Uterus (tissue), 4 donors: ENCODE measurements around the gene COL23A1. TPM values are rescaled to one million over a fixed set of nuclear protein-coding genes. Genes with fewer than 3 reads are reported as not detected.

Experiments
- DNase-seq, 2 donors: peaks; one replicate each; pipeline ENCODE4 v3.0.0-alpha.2; 2019 to 2020
- H3K27ac ChIP-seq, 2 donors: fragments of 200-600 bp; sonication (generic); 1 replicate in 1 of 2; 2 replicates in 1 of 2; pipeline ENCODE4 v1.5.1; 2016 to 2018
- H3K27me3 ChIP-seq, 2 donors: fragments of 200-600 bp; sonication (generic); one replicate each; pipeline ENCODE4 v1.5.1; 2018 to 2019; ENCODE audit warnings: control low read depth in 1 of 2
- H3K36me3 ChIP-seq, 2 donors: fragments of 200-600 bp; sonication (generic); one replicate each; pipeline ENCODE4 v1.5.1; 2019; ENCODE audit warnings: control low read depth in 1 of 2
- H3K4me1 ChIP-seq, 2 donors: fragments of 200-600 bp; sonication (generic); one replicate each; pipeline ENCODE4 v1.5.1; 2018 to 2019; ENCODE audit warnings: control low read depth in 1 of 2
- H3K4me3 ChIP-seq, 2 donors: fragments of 200-600 bp; sonication (generic); 1 replicate in 1 of 2; 2 replicates in 1 of 2; pipeline ENCODE4 v1.5.1; 2018 to 2019; ENCODE audit warnings: mild to moderate bottlenecking in 1 of 2
- H3K9me3 ChIP-seq, 2 donors: fragments of 200-600 bp; sonication (generic); one replicate each; pipeline ENCODE4 v1.5.1; 2019; ENCODE audit warnings: control low read depth in 1 of 2
- POLR2A ChIP-seq, 2 donors: fragments of 450-650 bp; IDR thresholded peaks; one replicate each; pipeline ENCODE4 v1.6.1; 2016; ENCODE audit warnings: antibody characterized with exemption in 2 of 2, mild to moderate bottlenecking in 1 of 2, moderate library complexity in 1 of 2
- intact Hi-C: fragments of 100-400 bp; cut with DNase I; formaldehyde crosslinking; loops from one replicate; pipeline ENCODE4 v1.15.1; 2023; ENCODE audit warnings: low total_unique reads
- total RNA-seq, 4 donors: library from RNA; depleted of rRNA in 3 of 4; stranded (reverse); fragments of >200 nt in 3 of 4; gene quantifications; one replicate each; pipeline versions ENCODE4 v1.1.0 to v1.2.4, GENCODE V29; 2014 to 2023
- TF ChIP-seq, protein P1 (sequence below), 4 experiments: fragments of 200-600 bp in 2 of 4; fragments of 450-650 bp in 2 of 4; sonication (generic) in 2 of 4; IDR thresholded peaks; one replicate each; pipeline ENCODE4 v1.5.1; 2016 to 2019; ENCODE audit warnings: antibody characterized with exemption in 4 of 4, mild to moderate bottlenecking in 2 of 4, moderate library complexity in 1 of 4
- donor health status: DM: yes; HTN: yes; CAD: no.

The COL23A1 gene
- total RNA-seq, 4 donors from 2014 or later, result 0.85 to 7.6 (median 2.0) TPM; not detected in 1

DNA sequence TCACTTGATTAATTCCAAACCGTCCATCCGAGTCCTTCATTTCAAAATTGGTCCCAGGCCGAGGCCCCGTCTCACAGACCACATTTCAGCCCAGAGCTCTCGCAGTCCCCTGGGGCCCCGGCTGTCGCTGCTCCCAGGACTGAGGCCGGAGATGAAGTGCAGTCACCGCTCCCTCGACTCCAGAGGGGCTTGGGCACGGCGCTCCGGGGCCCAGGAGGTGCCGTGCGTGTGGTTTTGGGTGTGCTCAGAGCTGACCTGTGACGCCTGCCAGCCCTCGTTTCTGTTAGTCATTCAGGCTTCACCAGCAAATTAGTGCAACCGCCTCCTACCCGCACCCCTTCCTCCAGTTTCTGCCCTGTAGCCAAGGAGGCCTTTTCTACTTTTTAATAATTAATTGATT lies 308.9 kb downstream of the COL23A1 start:
- Histone ChIP-seq H3K27me3 (no peaks in the 10 kb centered on the region), H3K27ac (no peak overlapping the region), H3K4me1 (no peaks in the 10 kb centered on the region), H3K36me3 (no peaks in the 10 kb centered on the region), H3K4me3 (no peak overlapping the region), H3K9me3 (no peaks in the 10 kb centered on the region)
- no peak for DNase-seq
- TF ChIP-seq, protein P1, sequence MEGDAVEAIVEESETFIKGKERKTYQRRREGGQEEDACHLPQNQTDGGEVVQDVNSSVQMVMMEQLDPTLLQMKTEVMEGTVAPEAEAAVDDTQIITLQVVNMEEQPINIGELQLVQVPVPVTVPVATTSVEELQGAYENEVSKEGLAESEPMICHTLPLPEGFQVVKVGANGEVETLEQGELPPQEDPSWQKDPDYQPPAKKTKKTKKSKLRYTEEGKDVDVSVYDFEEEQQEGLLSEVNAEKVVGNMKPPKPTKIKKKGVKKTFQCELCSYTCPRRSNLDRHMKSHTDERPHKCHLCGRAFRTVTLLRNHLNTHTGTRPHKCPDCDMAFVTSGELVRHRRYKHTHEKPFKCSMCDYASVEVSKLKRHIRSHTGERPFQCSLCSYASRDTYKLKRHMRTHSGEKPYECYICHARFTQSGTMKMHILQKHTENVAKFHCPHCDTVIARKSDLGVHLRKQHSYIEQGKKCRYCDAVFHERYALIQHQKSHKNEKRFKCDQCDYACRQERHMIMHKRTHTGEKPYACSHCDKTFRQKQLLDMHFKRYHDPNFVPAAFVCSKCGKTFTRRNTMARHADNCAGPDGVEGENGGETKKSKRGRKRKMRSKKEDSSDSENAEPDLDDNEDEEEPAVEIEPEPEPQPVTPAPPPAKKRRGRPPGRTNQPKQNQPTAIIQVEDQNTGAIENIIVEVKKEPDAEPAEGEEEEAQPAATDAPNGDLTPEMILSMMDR (IDR thresholded peaks at IDR 0.05), result no peak
- no peak for TF ChIP-seq POLR2A (IDR thresholded peaks at IDR 0.05)
- intact Hi-C loops, result no loop called here

DNA sequence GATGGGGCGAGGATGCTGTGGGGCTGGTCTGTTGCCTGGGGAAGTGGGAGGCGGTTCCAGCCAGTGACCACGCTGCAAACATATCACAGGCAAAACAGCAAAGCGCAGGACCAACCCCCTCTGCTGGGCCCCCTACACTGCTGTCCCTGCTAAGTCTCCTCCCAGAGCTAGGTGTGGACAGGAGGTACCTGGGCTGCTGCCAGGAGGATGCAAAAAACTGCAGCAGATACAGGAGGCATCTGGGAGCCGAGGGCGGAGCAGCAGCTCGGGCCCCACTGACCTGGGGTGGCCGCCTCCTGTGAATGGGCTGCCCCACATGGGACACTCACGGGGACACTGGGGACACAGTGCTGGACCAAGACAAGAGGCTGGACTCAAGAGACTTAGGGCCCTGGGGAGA lies 309.6 kb downstream of the COL23A1 start:
- Histone ChIP-seq H3K4me3 (no peak overlapping the region), H3K27me3 (no peaks in the 10 kb centered on the region), H3K36me3 (no peaks in the 10 kb centered on the region), H3K4me1 (no peaks in the 10 kb centered on the region), H3K27ac (no peak overlapping the region), H3K9me3 (no peaks in the 10 kb centered on the region)
- intact Hi-C loops, result no loop called here
- no peak for DNase-seq
- TF ChIP-seq, protein P1 (IDR thresholded peaks at IDR 0.05), result no peak
- TF ChIP-seq POLR2A (IDR thresholded peaks at IDR 0.05), result no peak

DNA sequence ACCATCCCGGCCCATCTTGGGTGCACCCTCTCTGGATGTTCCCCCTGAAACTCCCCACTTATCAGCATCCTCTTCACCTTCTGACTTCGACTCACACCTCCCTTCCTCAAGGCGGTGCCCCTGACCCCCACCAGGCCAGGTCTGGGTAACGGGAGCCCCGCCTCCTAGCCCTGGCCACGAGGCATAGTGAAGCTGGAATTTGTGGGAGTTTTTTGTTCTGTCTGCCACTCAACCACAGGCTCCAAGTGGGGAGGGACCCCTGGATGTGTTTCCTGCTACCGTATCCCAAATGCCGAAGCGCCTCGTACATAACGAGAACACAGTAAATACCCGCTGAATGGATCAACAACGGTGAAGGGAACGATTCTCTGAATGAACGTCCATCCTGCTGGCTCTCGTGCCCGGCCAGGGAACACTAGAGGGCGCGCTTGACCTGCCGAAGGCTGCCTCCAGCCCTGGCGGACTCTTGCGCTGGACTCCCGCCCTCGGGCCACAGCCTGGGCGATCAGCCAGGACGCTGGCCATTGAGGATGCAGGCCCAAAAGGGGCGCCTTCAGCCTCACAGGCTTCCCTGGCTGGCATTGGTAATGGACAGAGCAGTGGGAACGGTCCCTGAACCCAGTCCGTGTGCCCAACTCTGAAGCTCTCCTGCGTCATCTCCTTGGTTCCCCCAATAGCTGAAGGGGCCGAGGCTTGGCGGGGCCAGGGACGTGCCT lies 310.3 kb downstream of the COL23A1 start:
- no peak for TF ChIP-seq POLR2A (IDR thresholded peaks at IDR 0.05)
- TF ChIP-seq, protein P1 (IDR thresholded peaks at IDR 0.05), result peak; percentile 62 to 94 (median 86)
- no peak overlapping the region for H3K4me3 ChIP-seq
- DNase-seq, result peak; percentile 71 to 76
- no peak overlapping the region for H3K27ac ChIP-seq
- intact Hi-C loops, result no loop called here
- no peaks in the 10 kb centered on the region for H3K9me3 ChIP-seq
- H3K36me3 ChIP-seq, result no peaks in the 10 kb centered on the region
- H3K27me3 ChIP-seq, result no peaks in the 10 kb centered on the region
- no peaks in the 10 kb centered on the region for H3K4me1 ChIP-seq

DNA sequence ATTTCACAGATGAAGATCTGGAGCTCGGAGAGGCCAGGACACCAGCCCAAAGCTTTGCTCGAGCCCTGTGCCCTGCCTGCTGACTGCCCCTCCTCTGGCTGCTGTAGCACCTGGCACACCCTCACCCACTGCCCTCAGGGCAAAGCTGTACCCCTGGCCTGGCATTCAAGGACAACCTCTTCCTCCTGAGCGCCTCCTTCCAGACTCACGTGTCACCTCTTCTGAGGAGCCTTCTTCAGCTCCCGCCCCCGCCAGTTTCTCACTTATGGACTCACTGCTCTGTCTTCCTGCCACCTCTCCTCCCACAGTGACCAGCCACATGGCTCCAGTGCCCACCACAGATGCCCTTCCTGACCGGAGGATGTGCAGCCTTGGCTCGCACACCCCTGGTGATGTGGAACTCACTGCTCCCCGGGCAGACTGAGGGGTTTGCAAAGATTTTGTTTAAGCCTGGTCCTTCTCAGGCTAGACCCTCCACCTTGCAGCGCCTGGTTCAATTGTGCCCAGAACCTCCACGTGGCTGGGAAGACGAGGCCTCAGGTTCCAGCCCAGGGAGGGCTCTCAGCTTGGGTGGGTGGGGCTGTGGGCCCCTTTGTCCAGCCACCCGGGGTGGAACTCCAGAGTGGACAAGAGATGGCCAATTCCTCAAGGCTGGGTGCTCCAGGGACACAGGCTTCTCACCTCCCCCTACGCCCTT lies 311.0 kb downstream of the COL23A1 start:
- TF ChIP-seq, protein P1 (IDR thresholded peaks at IDR 0.05), result no peak
- no peak overlapping the region for H3K4me3 ChIP-seq
- H3K27ac ChIP-seq, result no peak overlapping the region
- no peak for DNase-seq
- intact Hi-C loops, result no loop called here
- no peaks in the 10 kb centered on the region for H3K36me3 ChIP-seq
- no peaks in the 10 kb centered on the region for H3K4me1 ChIP-seq
- H3K27me3 ChIP-seq, result no peaks in the 10 kb centered on the region
- H3K9me3 ChIP-seq, result no peaks in the 10 kb centered on the region

DNA sequence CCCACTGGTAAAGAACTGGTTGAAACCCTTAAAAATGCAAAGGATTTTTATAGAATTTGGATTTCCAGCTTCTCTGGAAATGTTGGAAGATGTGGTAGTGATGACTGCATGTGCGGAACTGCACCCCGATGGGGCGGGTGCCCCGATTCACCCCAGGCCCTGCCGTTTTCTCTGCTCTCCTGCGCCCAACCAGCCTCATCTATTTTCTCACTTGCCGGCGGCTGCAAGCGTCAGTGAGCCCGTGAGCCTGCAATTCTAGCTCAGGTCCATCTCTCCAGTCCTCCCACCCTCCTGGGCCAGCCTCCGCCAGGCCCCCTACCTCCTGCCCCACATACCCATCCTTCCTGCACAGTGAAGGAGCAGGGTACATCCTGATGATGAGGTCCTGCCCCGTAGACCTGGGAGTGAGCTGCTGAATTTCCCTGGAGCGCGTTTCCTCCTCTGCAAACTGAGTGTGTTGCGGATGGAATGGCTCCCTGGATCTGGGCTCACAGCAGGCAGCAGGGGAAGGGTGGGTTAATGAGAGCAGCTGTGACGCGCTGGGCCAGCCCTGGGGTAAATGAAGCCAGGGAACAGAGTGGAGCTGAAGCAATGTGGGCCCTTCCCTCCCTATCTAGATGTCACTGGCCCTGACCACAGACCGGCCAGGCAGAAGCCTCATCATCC lies 311.7 kb downstream of the COL23A1 start:
- TF ChIP-seq, protein P1 (IDR thresholded peaks at IDR 0.05), result no peak
- no peak for TF ChIP-seq POLR2A (IDR thresholded peaks at IDR 0.05)
- Histone ChIP-seq H3K27me3 (no peaks in the 10 kb centered on the region), H3K9me3 (no peaks in the 10 kb centered on the region), H3K4me3 (no peak overlapping the region), H3K4me1 (no peaks in the 10 kb centered on the region), H3K36me3 (no peaks in the 10 kb centered on the region), H3K27ac (no peak overlapping the region)
- intact Hi-C loops, result no loop called here
- no peak for DNase-seq
